Ureter (tissue), 1 donor: ENCODE data around the gene BGN. TPM values are rescaled to one million over a fixed set of nuclear protein-coding genes. Genes with fewer than 3 reads are reported as not detected.

ENCODE experiments used
- DNase-seq: peaks from one replicate; pipeline ENCODE4 v3.0.0-alpha.2; 2020; ENCODE audit warnings: low spot score
- total RNA-seq: library from RNA; stranded (reverse); gene quantifications from one replicate; pipeline ENCODE4 v1.2.4, GENCODE V29; 2023
- donor health status: DM: yes; HTN: yes; CAD: no.

The BGN gene
- total RNA-seq, 1 donor from 2014 or later: 77.5 TPM

DNA sequence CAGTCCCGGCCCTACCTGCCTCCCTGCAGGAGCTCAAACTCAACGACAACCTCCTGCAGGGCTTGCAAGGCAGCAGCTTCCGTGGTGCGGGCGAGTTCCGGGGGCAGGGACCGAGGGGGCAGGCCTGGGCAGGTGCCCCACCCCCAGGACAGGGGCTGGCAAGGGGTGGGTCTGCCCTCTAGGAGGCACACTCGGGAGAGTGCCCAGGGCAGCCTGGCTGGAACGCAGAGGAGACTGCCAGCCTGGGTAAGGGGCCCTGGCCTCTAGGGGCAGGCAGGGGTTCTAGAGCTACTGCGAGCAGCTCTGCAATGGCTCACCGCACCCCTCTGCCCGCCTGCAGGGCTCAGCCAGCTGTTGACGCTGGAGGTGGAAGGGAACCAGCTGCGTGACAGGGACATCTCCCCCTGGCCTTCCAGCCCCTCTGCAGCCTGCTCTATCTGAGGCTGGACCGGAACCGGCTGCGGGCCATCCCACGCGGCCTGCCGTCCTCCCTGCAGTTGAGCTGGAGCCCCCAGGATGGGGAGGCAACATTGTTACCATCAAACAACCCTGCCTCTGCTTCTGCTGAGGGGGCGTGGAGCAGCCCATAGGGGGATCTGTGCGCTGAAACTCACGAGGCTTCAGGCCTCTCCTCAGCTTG lies 12.3 kb upstream of the BGN start:
- no peak for DNase-seq

DNA sequence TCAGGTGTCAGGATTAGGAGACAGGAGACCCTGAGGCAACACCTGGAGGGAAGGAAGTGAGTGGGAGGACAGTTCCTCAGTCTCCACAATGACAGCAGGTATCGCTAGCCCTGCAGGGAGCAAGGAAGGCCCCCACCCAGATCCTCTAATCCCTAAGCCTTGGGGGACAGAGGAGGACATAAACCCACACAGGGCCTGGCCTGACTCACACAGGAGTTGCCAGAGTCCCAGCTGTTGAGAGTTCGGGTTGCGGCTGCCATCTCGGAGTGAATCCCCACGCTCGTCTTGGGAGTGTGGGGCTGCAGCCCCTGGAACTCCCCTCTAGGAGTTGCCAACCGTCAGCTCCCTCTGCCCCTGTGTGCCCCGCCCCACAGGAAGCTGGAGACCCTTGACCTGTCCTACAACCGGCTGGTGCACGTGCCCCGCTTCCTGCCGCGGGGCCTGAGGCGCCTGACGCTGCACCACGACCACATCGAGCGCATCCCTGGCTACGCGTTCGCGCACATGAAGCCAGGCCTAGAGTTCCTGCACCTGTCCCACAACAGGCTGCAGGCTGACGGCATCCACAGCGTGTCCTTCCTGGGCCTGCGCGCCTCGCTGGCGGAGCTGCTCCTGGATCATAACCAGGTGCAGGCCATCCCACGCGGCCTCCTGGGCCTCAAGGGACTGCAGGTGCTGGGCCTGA lies 9.2 kb upstream of the BGN start:
- no peak for DNase-seq

DNA sequence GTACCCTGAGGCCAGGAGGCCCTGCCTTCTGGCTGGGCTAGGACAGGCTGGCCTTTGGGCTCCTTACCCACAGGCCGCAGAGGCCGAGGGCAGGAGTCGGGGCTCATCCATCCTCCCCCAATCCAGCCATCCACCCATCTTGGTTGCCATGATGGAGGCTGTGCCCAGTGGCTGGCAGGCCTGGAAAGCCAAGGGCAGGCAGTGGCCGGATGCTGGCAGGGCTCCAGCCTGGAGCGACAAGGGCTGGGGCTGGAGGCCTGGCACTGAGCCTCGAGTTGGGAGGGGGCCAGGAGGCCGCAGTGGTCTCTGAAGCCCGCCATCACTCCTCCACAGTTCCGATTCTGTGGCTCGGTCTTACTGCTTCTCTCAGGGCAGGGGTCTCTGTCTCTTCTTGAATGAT lies 8.6 kb upstream of the BGN start:
- no peak for DNase-seq

DNA sequence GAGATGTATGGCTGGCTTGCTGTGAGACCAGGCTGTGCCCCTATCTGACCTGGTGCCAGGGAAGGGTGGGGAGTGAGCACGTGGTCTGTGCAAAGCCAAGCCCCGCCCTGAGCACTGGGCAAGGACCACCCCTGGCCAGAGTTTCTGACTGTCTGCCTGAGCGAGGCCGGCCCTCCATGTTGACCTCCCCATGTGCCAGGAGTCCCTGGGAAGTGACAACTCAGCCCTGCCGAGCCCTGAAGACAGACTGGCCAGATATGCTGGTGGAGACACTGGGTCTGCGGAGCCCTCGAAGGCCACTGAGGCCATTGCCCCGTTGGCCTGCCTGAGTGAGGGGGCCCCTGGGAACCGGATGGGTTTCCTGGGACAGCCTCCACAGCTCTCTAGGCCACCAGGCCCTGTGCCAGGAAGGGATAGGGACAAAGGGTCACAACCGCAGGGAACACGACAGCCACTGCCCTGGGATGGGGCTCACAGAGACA lies 7.1 kb upstream of the BGN start:
- no peak for DNase-seq

DNA sequence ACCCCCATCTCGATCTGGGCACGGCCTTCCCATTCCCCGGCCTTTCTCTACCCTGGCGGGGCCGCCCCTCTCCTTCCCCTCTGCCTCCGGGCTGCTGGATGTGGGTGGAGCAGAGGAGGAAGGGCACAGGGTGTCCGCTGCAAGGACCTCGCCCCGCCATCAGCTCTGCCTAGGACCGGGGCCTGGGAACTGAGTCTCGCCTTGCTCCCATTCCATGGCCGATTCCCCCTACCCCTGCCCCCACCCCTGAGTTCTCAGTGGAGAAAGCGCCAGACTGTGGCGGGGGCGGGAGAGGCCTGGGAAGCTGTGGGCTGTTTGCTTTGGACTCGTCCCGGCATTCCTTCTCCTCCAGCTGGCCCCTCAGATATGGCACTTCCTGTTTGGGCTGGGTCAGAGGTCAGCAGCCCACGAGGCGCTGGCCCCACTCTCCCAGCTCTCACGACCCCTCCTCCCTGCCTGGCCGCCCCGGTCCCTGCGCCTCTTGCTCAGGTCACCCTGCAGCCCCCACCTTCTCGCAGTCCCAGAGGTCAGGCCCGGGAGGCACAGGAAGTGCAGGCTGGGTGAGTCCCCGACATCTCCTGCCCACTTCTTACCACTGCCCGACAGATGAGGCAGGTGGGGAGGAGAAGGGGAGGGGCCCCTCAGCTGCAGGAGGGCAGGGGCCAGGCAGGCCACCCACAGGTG lies 6.4 kb upstream of the BGN start:
- DNase-seq: no peak

DNA sequence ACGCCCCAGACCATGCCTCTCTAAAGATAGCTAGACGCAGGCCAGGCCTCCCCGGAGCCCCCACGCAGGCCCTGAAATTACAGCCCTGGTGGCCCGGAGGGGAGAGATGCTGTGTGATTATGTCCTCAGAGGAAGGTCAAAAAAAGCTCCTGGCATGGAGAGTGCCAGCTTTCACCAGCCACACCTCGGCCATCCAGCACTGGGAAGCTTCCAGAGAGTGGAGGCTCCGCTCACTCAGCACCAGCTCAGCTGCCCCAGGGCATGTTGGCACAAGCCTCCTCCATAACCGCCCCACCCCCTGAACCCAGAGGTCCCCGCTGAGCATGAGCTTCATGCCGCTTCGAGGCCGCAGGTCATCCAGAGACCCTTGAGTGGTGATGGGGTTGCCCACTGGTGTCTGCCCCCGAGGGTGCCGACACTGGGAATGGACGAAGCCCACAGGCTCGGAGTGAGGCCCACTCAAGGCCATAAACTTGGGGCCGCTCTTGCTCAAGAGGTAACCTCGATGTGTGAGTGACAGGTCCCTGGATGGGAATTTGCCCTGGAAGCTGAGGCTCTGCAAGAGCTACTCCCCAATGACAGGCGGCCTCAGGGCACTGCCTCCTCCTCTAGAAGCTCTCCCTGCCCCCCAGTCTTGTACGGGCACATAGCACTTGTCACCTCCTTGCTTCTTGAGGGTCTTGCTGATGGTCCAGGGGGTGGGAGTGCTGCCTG lies 4.4 kb upstream of the BGN start:
- DNase-seq: no peak

DNA sequence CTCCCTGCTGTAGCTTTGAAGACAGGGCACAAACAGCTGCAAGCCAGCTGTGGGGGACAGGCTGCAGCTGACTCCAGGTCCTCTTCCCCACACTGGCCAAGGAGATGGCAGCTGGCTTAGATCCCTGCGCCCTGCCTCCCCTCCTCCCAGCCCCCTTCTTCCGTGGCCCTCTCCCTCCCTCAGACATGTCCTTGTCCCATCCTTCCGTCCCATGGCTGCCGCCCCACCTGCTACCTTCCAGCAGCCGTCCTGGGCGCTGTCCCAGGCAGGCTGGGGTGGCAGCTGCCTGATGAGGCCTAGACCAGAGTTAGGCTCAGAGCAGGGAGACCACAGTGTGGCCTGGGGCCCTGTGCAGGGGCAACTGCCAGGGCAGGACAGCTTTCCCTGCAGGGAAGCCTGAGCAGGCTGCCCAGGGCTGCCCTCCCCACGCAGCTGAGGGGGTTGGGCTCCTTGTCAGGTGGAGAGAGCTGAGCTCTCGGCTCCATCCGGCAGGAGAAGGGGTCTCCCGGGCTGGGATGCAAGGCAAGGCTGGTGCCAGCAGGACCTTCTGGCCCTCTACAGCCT lies 3.3 kb upstream of the BGN start:
- no peak for DNase-seq

DNA sequence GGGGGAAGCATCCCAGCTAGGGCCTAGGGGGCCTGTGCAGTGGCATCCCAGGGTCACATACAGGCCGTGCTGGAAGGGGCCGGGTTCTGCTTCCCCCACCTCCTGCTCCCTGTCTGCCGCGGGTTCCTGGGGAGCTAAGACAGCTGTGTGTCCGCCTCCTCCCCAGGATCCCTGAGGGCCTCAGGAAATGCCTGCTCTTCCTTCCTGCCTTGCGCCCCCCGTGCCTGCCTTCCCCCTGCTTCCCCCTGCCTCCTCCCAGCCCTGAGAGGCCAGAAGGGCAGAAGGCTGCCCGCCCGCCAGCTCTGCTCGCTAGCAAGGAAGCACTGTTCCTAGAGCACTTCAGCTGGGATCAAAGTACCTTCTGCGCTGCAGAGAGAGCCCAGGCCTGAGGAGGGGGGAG lies 2.9 kb upstream of the BGN start:
- no peak for DNase-seq

DNA sequence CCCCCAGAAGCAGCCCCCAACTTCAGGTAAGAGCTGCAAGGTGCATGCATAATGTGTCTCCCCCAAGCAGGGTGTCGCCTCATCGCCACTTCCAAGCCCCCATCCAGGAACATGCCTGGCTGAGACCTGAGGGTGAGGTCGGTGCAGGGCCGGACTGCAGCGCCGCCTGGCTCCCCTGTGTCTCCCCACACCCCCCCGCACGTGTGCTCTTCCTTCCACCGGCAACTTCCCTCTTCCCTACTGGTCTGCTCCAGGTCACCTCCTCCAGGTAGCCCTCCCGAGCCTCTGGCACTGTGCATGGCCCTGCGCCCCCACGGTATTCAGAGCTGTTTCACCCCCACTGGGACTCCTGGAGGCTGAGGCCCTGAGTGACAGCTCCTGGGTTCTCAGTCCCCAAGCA lies 2.2 kb upstream of the BGN start:
- DNase-seq: no peak

DNA sequence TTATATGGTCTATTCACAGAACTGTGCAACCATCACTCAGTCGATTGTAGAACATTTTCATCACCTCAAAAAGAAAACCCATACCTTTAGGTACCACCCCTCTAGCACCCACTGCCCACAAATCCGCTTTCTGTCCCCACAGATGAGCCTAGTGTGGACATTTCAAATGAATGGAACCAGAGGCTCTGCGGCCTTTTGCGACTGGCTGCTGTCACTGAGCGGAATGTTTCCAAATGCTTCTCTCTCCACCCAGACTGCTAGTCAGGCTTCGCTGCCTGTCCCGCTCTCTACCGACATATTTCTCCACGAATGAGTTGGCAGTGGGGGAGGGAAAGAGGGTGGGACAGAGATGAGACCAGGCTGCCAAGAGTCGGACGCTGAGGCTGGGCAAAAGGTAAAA lies 1.7 kb upstream of the BGN start:
- no peak for DNase-seq

DNA sequence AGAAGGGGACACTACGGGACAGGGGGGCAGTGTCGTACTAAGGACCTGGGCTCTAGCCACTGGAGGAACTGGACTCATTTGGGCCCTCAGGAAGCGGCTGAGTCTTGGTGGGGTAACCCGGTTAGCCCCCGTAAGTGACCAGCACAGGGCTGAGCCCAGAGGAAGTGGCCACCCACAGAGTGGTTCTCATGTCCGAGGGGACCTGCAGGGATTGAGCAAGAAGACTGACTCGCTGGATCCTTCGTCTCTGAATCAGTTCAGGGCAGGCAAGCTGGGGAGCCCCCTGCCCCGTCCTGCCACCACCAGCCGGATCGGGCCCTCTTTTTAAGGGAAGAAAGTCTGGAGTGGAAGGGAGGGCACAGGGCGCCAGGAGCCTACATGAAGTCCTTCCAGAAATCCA lies 719 bp upstream of the BGN start:
- no peak for DNase-seq

DNA sequence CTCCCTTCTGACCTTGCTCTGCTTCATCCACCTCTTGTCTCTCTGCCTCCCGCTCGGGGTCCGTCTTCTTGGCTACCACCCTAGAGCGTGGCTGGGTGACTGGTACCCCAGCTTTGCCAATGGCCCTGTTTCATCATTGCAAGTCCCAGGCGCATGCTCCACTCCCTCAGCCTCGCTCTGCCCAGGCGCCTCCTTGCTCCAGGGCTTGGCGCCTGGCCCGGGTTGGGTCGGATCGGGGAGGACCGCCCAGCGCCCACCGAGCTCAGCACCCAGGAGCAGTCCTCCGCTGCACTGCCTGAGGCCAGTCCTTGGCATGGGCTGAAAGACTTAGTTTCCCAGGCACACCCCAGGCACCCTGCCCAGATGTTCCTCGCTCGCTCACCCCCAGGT lies 577 bp downstream of the BGN start:
- DNase-seq: no peak

DNA sequence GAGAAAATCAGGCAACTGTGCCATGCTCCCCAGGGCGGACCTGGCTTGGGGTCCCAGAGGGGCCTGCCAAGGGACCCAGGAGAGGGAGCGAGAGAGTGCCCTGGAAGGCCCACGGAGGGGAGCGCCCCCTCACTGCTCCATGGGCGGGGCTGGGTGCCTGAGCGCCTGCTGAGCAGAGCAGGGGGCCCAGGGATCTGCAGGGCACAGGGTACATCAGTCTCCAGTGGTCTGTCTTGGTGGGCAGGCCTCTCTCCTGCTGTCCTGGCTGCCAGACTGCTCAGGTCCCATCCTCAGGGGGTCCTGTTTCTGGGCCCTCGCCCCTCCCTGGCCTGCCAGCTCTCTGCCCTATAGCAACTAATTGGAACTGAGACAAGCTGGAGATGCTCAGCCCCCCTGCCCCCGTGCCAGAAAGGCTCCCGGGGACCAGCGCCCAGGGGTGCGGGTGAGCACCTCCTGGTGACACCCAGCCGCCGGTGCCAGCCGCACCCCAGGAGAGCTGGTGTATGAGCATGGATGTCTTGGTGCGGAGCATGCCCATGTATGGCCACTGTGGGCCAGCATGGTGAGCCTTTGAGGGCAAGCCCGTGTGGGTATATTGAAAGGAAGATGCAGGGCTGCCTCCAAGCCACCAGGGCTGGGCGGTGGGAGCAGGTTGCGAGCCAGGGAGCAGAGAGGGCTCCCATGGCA lies 1.3 kb downstream of the BGN start:
- DNase-seq: no peak

DNA sequence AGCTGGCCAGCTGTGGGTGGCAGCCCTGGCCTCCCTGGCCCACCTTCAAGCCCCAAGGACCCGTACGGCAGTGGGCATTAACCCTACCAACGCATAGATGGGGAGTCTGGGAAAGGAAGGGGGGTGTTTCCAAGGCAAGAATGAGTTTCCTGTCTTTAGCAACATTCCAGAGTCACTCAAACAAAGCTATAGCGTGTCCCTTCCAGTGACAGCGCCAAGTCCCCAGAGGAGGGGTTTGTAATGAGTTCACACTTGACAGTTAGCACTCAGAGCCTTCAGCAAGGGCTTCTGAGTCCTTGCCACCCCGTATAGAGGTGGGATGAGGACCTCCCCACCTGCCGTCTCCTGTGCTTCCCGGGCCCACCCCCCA lies 1.8 kb downstream of the BGN start:
- no peak for DNase-seq

DNA sequence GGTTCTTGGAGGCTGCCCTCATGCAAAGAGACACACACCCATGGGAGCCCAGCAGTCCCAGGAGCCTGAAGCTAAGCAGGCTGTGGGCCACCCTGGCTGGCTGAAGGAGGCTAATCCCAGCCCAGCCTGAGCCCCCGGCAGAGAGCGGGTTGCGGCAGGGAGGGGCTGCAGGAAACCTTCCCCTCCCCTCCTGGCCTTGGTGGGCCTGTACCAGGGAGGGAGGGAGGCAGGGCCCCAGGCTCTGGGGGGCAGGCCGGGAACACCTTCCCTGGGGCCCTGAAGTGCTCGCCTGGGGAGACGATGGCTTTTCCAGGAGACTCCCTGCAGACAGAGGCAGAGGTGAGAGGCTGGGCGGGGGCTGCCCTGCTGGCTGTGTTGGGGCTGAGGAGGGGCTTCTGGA lies 3.7 kb downstream of the BGN start:
- no peak for DNase-seq

DNA sequence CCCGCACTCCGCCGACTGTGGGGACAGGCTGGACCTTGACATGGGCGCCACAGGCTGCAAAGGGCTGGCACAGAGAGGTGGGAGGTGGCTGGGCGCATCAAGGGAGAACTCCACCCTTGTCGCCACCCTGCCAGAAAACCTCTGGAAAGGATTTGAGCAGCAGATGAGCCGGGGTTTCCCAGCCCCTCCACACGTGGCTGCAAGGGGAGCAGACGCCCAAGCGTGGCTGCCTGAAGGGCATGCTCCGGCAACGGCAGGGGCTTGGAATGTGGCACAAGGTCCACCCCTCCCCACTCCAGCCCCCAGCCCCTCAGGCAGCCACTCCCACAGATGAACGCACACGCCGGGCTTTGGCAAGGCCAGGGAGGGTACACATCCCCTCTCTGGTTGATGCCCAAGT lies 4.6 kb downstream of the BGN start:
- DNase-seq: no peak

DNA sequence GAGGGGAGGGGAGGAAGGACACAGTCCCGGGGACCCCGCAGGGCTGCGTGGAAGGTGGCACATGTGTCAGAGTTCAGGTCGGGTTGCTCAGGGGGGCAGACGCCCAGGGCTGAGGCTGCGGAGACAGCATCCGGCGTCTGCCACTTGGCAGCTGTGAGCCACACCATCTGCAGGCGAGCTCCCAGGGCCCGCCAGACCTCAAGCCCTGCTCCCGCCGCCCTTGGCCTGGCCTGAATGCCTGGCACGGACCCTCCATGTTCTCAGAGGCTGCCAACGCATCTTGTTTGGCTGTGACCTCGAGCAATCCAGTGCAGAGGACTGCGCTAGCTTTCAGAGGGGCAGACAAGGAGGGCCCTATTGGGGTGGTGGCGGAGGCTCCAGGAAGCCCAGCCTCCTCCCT lies 5.1 kb downstream of the BGN start:
- no peak for DNase-seq

DNA sequence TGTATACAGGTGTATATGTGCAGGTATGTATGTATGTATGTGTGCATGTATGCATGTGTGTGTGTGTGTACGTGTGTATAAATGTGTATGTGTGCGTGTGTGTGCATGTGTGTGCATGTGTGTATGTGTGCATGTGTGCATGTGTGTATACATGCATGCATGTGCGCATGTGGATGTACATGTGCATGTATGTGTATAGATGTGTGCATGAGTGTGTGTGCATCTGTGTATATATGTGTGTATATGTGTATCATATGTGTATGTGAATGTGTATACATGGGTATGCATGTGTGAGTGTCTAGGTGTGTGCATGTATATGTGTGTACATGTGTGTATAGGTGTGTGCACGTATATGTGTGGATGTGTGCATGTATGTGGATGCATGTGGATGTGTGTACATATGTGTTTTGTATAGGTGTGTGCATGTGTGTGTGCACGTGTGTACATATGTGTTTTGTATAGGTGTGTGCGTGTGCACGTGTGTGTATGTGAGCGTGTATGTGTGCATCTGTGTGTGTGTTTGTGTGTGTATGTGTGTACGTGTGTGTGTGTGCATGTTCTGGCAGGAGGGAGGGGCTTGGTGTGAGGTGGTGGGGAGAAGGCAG lies 6.0 kb downstream of the BGN start:
- no peak for DNase-seq

DNA sequence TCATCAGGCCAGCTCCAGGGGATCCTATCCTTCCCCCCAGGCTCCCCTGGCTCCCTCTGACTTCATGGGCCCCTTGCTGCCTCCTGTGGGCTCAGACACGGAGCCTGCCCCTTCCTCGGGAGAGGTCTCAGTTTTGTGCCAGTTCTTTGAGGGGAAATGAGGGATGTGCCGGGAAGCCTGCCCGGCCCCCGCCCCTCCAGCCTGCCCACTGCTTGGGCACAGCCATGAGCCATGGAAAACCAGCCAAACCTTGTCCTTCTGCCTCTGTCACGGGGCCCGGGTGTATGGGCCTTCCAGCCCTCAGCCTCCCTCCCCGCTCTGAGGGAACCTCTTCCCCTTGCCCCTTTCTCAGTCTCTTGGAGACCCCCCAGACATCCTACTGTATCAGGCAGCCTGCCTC lies 6.8 kb downstream of the BGN start:
- DNase-seq: no peak

DNA sequence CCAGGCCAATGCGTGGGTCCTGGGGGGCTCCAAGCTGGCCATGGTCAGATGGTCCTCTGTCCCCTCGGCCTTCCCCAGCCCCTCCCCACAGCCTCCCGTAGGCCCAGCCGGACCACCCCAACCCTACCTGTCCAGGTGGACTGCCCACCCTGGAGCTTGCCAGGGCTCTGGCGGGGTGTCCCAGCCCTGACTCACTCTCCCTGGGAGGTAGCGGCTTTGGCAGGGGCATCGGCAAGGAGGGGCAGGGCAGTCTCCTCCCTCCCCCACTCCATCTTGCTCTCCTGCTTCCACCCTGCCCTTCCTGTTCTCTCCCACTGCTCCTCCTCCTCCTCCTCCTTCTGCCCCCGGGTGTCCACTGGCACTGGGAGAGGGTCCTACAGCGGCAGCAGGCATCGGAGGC lies 7.4 kb downstream of the BGN start:
- no peak for DNase-seq

DNA sequence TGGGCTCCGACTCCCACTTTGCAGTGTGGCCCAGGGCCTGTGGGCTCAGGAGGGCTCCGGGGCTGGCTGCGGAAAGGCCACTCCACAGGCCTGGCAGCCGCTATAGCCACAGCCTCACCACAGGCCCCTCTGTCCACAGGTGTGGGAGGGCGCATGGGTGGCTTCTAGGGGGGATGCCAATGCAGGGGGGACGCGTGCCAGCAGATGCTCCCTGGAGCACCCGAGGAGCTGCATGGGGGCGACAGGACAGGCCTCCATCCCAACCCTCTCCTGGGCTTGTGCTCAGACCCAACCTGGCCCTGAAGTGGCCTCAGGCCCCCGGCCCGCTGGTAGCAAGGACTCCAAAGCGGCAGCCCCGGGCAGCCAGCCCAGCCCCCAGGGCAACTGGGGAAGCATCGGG lies 8.0 kb downstream of the BGN start:
- no peak for DNase-seq
